MM.1S (cell line): ENCODE data around the gene ADTRP.

Experiments used
- EZH2 ChIP-seq: fragments of 300-600 bp; sonication (generic); optimal IDR thresholded peaks from 2 replicates; pipeline ENCODE3; 2017; ENCODE audit warnings: low read depth, mild to moderate bottlenecking, antibody characterized with exemption, low read length, mixed read lengths
- EZH2phosphoT487 ChIP-seq: fragments of 300-600 bp; sonication (generic); IDR thresholded peaks from 2 replicates; pipeline ENCODE4 v1.6.1; 2018; ENCODE audit warnings: antibody characterized with exemption, low read length
- TF ChIP-seq, protein P1 (sequence below): fragments of 300-600 bp; sonication (generic); IDR thresholded peaks from 2 replicates; pipeline ENCODE4 v1.5.1; 2016; ENCODE audit warnings: antibody characterized with exemption, low read length, mixed read lengths

DNA sequence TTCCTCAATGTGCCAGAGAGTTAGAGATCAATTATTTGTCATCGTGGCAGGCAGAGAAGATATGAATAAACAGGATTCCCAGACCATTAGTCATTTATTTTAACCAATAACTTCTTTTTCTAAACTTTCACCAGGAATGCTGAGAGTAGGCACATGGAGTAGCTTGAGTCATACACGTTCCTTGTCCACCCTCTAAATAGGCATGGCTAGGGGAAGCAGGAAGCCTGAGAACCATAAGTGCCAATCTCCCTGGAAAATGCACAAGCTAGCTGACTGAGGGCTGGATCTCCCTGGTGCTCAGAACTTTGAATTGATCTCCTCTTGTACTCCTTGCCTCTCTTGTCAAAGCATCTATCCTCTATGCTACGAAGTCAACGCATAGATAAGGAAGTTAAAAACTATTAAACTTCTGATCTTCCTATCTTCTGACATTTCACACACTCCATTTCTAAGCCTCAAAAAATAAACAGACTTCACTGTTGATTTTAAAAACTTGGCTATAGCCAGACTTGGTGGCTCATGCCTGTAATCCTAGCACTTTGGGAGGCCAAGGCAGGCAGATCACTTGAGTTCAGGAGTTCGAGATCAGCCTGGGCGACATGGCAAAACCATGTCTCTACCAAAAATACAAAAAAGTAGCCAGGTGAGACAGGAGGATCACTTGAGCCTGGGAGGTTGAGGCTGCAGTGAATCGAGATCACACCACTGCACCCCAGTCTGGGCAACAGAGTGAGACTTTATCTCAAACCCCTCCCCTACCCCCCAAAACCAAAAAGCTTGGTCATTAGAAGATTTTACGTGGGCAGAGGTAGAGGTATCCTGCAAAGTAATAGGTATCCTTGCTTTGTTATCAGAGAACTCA, 11.8 kb downstream of the ADTRP start:
- TF ChIP-seq EZH2phosphoT487 (no peak), EZH2 (no peak)
- TF ChIP-seq, protein P1, sequence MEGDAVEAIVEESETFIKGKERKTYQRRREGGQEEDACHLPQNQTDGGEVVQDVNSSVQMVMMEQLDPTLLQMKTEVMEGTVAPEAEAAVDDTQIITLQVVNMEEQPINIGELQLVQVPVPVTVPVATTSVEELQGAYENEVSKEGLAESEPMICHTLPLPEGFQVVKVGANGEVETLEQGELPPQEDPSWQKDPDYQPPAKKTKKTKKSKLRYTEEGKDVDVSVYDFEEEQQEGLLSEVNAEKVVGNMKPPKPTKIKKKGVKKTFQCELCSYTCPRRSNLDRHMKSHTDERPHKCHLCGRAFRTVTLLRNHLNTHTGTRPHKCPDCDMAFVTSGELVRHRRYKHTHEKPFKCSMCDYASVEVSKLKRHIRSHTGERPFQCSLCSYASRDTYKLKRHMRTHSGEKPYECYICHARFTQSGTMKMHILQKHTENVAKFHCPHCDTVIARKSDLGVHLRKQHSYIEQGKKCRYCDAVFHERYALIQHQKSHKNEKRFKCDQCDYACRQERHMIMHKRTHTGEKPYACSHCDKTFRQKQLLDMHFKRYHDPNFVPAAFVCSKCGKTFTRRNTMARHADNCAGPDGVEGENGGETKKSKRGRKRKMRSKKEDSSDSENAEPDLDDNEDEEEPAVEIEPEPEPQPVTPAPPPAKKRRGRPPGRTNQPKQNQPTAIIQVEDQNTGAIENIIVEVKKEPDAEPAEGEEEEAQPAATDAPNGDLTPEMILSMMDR: no peak
